Mucosa of rectum (tissue), 2 donors: Measurements from ENCODE around the gene TTLL1.

Source experiments
- H3K27ac ChIP-seq, 2 donors: one replicate each; pipeline ENCODE4 v1.7.0; 2013; ENCODE audit warnings: inconsistent platforms in 2 of 2, low read depth in 2 of 2, low read length in 2 of 2
- H3K27me3 ChIP-seq, 2 donors: one replicate each; pipeline ENCODE4 v1.7.0; 2013; ENCODE audit warnings: low read length in 2 of 2; ENCODE audit not compliant: control insufficient read depth in 2 of 2, insufficient read depth in 2 of 2
- H3K36me3 ChIP-seq, 2 donors: one replicate each; pipeline ENCODE4 v1.7.0; 2013; ENCODE audit warnings: low read length in 2 of 2; ENCODE audit not compliant: control insufficient read depth in 2 of 2, insufficient read depth in 2 of 2
- H3K4me1 ChIP-seq, 2 donors: one replicate each; pipeline ENCODE4 v1.7.0; 2013; ENCODE audit warnings: low read length in 2 of 2, mild to moderate bottlenecking in 1 of 2; ENCODE audit not compliant: control insufficient read depth in 2 of 2, insufficient read depth in 2 of 2
- H3K4me3 ChIP-seq, 2 donors: one replicate each; pipeline ENCODE4 v1.7.0; 2013; ENCODE audit warnings: low read length in 2 of 2
- H3K9ac ChIP-seq, 2 donors: one replicate each; pipeline ENCODE4 v1.7.0; 2013; ENCODE audit warnings: low read length in 2 of 2, low read depth in 1 of 2, mild to moderate bottlenecking in 1 of 2
- H3K9me3 ChIP-seq, 2 donors: one replicate each; pipeline ENCODE4 v1.7.0; 2013; ENCODE audit warnings: low read length in 2 of 2; ENCODE audit not compliant: control insufficient read depth in 2 of 2
- donor health status: healthy.
- donor health status: Normal muscosa, but diverticular disease.

Gene TTLL1

GRCh38 chr22:43014869-43015676 lies 74.1 kb downstream of the TTLL1 start, which contains the start of gene PACSIN2:
Gene PACSIN2, minus strand, starts transcription at chr22:43015149. Its CDS starts 103,069 bp downstream, at chr22:42912080.
- peak within 1 kb of the TSS; percentile 76 to 77 for H3K27ac ChIP-seq
- H3K4me1 ChIP-seq: peaks cover 22 to 37% of the 10 kb centered on the region in 2 donors
- no peaks in the 10 kb centered on the region for H3K27me3 ChIP-seq
- H3K36me3 ChIP-seq: no peaks in the 10 kb centered on the region
- H3K4me3 ChIP-seq: peak within 1 kb of the TSS; percentile 84 to 88
- no peaks in the 10 kb centered on the region for H3K9me3 ChIP-seq
- peak within 1 kb of the TSS; percentile 81 to 88 for H3K9ac ChIP-seq

GRCh38 chr22:43014316-43014868 lies 74.8 kb downstream of the TTLL1 start:
- Histone ChIP-seq H3K27ac (peak overlapping the region; percentile 76 to 77), H3K9ac (peak overlapping the region; percentile 63 to 81), H3K27me3 (no peaks in the 10 kb centered on the region), H3K4me3 (peak overlapping the region; percentile 84 to 86), H3K4me1 (peaks cover 23 to 37% of the 10 kb centered on the region in 2 donors), H3K36me3 (no peaks in the 10 kb centered on the region), H3K9me3 (no peaks in the 10 kb centered on the region)

GRCh38 chr22:43013355-43014315 lies 75.6 kb downstream of the TTLL1 start:
- H3K4me1 ChIP-seq: peaks cover 31 to 42% of the 10 kb centered on the region in 2 donors
- no peaks in the 10 kb centered on the region for H3K36me3 ChIP-seq
- no peaks in the 10 kb centered on the region for H3K9me3 ChIP-seq
- peak overlapping the region; percentile 43 to 81 for H3K9ac ChIP-seq
- peak overlapping the region; percentile 76 to 77 for H3K27ac ChIP-seq
- H3K4me3 ChIP-seq: peak overlapping the region; percentile 84 to 86
- no peaks in the 10 kb centered on the region for H3K27me3 ChIP-seq

DNA sequence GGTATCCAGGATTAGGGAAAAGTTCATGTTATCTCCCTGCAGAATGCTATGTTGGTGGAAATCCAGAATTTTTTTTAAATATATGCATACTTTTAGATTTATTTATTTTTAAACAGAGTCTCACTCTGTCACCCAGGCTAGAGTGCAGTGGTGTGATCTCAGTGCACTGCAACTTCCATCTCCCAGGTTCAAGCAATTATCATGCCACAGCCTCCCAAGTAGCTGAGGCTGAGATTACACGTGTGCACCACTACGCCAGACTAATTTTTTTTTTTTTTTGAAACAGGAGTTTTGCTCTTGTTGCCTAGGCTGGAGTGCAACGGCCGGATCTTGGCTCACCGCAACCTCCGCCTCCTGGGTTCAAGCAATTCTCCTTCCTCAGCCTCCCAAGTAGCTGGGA lies 76.8 kb downstream of the TTLL1 start:
- no peak overlapping the region for H3K4me3 ChIP-seq
- no peaks in the 10 kb centered on the region for H3K27me3 ChIP-seq
- no peak overlapping the region for H3K27ac ChIP-seq
- H3K9me3 ChIP-seq: no peaks in the 10 kb centered on the region
- no peaks in the 10 kb centered on the region for H3K36me3 ChIP-seq
- H3K4me1 ChIP-seq: peaks cover 38 to 40% of the 10 kb centered on the region in 2 donors
- no peak overlapping the region for H3K9ac ChIP-seq

DNA sequence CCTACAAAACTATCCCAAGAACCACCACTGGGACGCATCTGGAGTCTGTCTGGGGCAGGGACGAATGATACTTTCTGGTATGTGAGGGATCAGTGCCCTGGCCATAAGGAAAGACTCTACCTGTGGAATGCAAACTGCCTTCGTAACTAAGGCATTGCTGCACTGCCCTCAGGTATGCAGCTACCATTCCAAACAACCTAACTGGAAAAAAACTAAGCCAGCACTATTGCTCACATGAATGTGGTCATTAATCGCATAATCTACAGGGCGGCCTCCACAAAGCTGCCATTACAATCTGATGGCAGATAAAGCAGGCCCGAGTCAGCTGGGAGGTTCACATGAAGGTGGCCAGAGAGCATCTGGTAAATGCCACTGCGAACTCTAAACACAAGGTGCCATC lies 78.1 kb downstream of the TTLL1 start:
- Histone ChIP-seq H3K9ac (no peak overlapping the region), H3K36me3 (no peaks in the 10 kb centered on the region), H3K27ac (no peak overlapping the region), H3K9me3 (no peaks in the 10 kb centered on the region), H3K4me1 (peaks cover 47 to 53% of the 10 kb centered on the region in 2 donors), H3K4me3 (no peak overlapping the region), H3K27me3 (no peaks in the 10 kb centered on the region)

GRCh38 chr22:43009444-43009843 lies 79.7 kb downstream of the TTLL1 start:
- H3K9me3 ChIP-seq: no peaks in the 10 kb centered on the region
- H3K9ac ChIP-seq: peak overlapping the region in 1 of 2 donors; percentile 17
- peak overlapping the region; percentile 93 to 95 for H3K27ac ChIP-seq
- H3K27me3 ChIP-seq: no peaks in the 10 kb centered on the region
- no peaks in the 10 kb centered on the region for H3K36me3 ChIP-seq
- peaks cover 54 to 62% of the 10 kb centered on the region in 2 donors for H3K4me1 ChIP-seq
- no peak overlapping the region for H3K4me3 ChIP-seq

DNA sequence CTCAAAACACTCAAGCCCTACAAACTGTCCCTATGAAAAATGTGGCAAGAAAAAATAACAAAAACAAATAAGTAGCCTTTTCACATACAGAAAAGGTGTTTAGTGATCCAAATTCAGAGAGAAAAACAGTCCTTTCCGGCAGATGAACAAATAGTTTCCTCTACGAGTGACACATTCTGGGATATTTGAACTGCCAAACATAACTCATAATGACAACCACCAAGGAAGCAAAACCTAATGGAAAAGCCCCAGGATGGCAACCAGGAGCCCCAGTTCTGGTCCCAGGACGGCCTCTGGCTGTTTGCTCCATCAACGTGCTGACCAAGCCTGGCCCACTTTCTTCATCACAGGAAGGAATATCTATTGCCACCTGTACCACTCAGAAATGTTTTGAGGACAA lies 80.3 kb downstream of the TTLL1 start:
- no peaks in the 10 kb centered on the region for H3K9me3 ChIP-seq
- H3K27me3 ChIP-seq: no peaks in the 10 kb centered on the region
- peak overlapping the region; percentile 17 to 27 for H3K9ac ChIP-seq
- H3K4me3 ChIP-seq: no peak overlapping the region
- H3K36me3 ChIP-seq: no peaks in the 10 kb centered on the region
- peak overlapping the region; percentile 93 to 95 for H3K27ac ChIP-seq
- H3K4me1 ChIP-seq: peaks cover 59 to 65% of the 10 kb centered on the region in 2 donors

- Histone ChIP-seq H3K27ac (peak overlapping the region; percentile 93 to 95), H3K4me1 (peaks cover 60 to 65% of the 10 kb centered on the region in 2 donors), H3K4me3 (no peak overlapping the region), H3K9me3 (no peaks in the 10 kb centered on the region), H3K9ac (peak overlapping the region; percentile 17 to 27), H3K27me3 (no peaks in the 10 kb centered on the region), H3K36me3 (no peaks in the 10 kb centered on the region)
Measured at GRCh38 chr22:43008509-43008908, 80.7 kb downstream of the TTLL1 start.

- Histone ChIP-seq H3K27me3 (no peaks in the 10 kb centered on the region), H3K9me3 (no peaks in the 10 kb centered on the region), H3K4me1 (peaks cover 55 to 67% of the 10 kb centered on the region in 2 donors), H3K36me3 (no peaks in the 10 kb centered on the region), H3K9ac (peak overlapping the region; percentile 58 to 61), H3K27ac (peak overlapping the region; percentile 93 to 95), H3K4me3 (no peak overlapping the region)
Measured at GRCh38 chr22:43007519-43008102, 81.6 kb downstream of the TTLL1 start.
